Measurements from ENCODE around the gene NUP214.
A peak's percentile ranks its signal among the peaks of the same experiment; 100 is the strongest.

The NUP214 gene

GRCh38 chr9:131277287-131277909 is 152.0 kb downstream of the NUP214 start:
- DNase-seq (ENCODE audit: low spot score), result no peak

GRCh38 chr9:131277910-131278701 is 152.7 kb downstream of the NUP214 start:
- peak; percentile 87 for DNase-seq (ENCODE audit: low spot score)

GRCh38 chr9:131278702-131279111 is 153.3 kb downstream of the NUP214 start:
- DNase-seq (ENCODE audit: low spot score), result no peak

DNA sequence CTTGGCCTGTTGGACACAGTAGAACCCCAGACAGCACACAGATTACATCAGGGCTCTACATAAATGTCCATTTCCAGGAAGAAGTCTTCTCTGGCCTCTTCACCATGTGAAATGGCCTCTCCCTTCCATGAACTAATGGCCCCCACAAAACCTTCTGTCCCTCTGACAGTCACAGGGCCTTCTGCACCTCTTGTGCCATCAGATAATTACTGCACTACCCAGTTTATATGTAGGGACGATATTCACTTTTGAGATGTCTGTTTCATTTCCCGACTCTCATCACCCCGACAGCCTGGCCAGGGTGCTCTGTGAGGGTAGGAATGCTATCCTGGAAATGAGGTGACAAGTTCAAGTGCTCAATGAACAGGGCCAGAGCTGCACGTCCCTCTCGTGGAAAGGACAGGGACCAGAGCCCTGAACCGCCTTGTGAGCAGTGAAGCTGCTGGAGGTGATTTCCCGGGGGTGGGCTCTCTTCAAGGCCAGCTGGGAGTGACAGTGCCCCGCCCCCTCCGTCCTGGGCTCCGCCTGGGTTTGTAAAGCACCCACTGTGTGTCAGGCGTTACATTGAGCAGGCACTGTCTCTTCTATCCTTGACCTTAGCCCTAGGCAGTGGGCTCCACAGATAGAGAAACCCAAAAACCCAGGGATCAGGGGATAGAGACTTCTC is 153.9 kb downstream of the NUP214 start:
- no peak for DNase-seq (ENCODE audit: low spot score)

GRCh38 chr9:131279863-131280570 is 154.6 kb downstream of the NUP214 start:
- DNase-seq (ENCODE audit: low spot score), result no peak

DNA sequence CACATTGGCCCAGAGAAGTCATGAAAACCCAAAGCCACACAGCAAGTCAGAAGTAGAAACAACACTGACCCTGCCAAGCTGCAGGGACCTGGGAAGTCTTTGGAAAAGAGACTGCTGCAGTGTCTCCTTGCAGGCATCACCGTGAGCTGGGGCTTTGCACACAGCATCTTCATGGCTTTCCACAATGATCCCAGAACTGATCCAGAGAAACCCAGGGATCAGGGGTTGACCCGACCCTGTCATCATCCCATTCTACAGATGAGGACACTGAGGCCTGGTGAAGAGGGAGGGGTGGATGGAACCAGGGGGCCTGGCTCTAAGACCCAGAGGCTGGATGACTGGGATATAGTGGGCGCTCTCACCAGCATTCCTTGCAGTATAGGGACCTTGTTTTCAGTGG is 155.3 kb downstream of the NUP214 start:
- DNase-seq (ENCODE audit: low spot score), result no peak

- no peak for DNase-seq (ENCODE audit: low spot score)
Measured at GRCh38 chr9:131281119-131281965, 156.0 kb downstream of the NUP214 start.

GRCh38 chr9:131282175-131282574 is 156.8 kb downstream of the NUP214 start:
- no peak for DNase-seq (ENCODE audit: low spot score)

GRCh38 chr9:131282688-131283422 is 157.5 kb downstream of the NUP214 start:
- DNase-seq (ENCODE audit: low spot score), result no peak
